H1 (cell line): ENCODE measurements around the gene ZDHHC16. TPM values are rescaled to one million over a fixed set of nuclear protein-coding genes. Genes with fewer than 3 reads are reported as not detected.

Experiments
- CTCF ChIA-PET: fragments of 300-600 bp; sonication (Branson Sonifier 250); formaldehyde crosslinking; loops from one replicate; lab custom pipeline; 2021; ENCODE audit not compliant: partially characterized antibody; lab: Charles Lee
- POLR2A ChIA-PET: fragments of 300-600 bp; sonication (Branson Sonifier 250); formaldehyde crosslinking; loops from one replicate; lab custom pipeline; 2021; ENCODE audit warnings: inconsistent platforms; ENCODE audit not compliant: partially characterized antibody; lab: Charles Lee
- DNase-seq, 2 experiments: peaks; one replicate each; pipeline versions ENCODE4 v3.0.0 to v3.0.0-alpha.2; 2010 to 2022; ENCODE audit warnings: low spot score in 2 of 2, low read depth in 1 of 2, mixed read lengths in 1 of 2
- FAIRE-seq: peaks from 2 replicates; lab custom pipeline; 2011; peaks lifted over from hg19 to GRCh38; lab: Jason Lieb, UNC
- H2AFZ ChIP-seq: 2 replicates; pipeline ENCODE4 v1.8.1; 2012; ENCODE audit warnings: low read length, inconsistent platforms
- H2AK5ac ChIP-seq: 2 replicates; pipeline ENCODE4 v1.6.1; 2013; ENCODE audit warnings: low read depth, low read length
- H2BK120ac ChIP-seq: replicated peaks from 2 replicates; pipeline ENCODE3; 2013; ENCODE audit warnings: low read depth, low read length, inconsistent platforms
- H2BK12ac ChIP-seq: 2 replicates; pipeline ENCODE4 v1.6.1; 2013; ENCODE audit warnings: low read depth, low read length
- H2BK15ac ChIP-seq: 2 replicates; pipeline ENCODE4 v1.6.1; 2013; ENCODE audit warnings: low read length
- H2BK20ac ChIP-seq: 2 replicates; pipeline ENCODE4 v1.6.1; 2013; ENCODE audit warnings: low read length
- H2BK5ac ChIP-seq: 2 replicates; pipeline ENCODE4 v1.6.1; 2013; ENCODE audit warnings: low read depth, low read length
- H3K14ac ChIP-seq: 2 replicates; pipeline ENCODE4 v1.6.1; 2013; ENCODE audit warnings: inconsistent platforms; ENCODE audit not compliant: insufficient read length
- H3K18ac ChIP-seq: 2 replicates; pipeline ENCODE4 v1.6.1; 2013; ENCODE audit warnings: low read length; ENCODE audit errors: extremely low read depth
- H3K23ac ChIP-seq: 2 replicates; pipeline ENCODE4 v1.6.1; 2013; ENCODE audit warnings: inconsistent platforms; ENCODE audit not compliant: insufficient read length
- H3K23me2 ChIP-seq: 2 replicates; pipeline ENCODE4 v1.6.1; 2013; ENCODE audit warnings: low read depth, low read length
- H3K27ac ChIP-seq: 2 replicates; pipeline ENCODE4 v1.6.1; 2011; ENCODE audit warnings: low read depth, low read length, inconsistent platforms
- H3K27me3 ChIP-seq, 4 experiments: replicated peaks in 1 of 4; 1 replicate in 1 of 4; 2 replicates in 3 of 4; pipeline versions ENCODE4 v1.6.1 to v1.8.1; 2011 to 2013; ENCODE audit warnings: low read length in 3 of 4, mild to moderate bottlenecking in 3 of 4, inconsistent platforms in 2 of 4, mixed read lengths in 2 of 4, moderate library complexity in 1 of 4; ENCODE audit not compliant: control insufficient read depth in 3 of 4, insufficient read depth in 3 of 4; ENCODE audit errors: extremely low read depth in 1 of 4
- H3K36me3 ChIP-seq, 4 experiments: 2 replicates each; pipeline versions ENCODE4 v1.6.1 to v1.8.1; 2011 to 2013; ENCODE audit warnings: mild to moderate bottlenecking in 4 of 4, low read length in 3 of 4, moderate library complexity in 2 of 4, control low read depth in 1 of 4, inconsistent platforms in 1 of 4; ENCODE audit not compliant: insufficient read depth in 4 of 4, control insufficient read depth in 2 of 4
- H3K4ac ChIP-seq: replicated peaks from 2 replicates; pipeline ENCODE3; 2013; ENCODE audit warnings: low read length, low read depth, mixed read lengths, inconsistent platforms; ENCODE audit not compliant: insufficient read length
- H3K4me1 ChIP-seq, 4 experiments: replicated peaks in 1 of 4; 1 replicate in 1 of 4; 2 replicates in 3 of 4; pipeline versions ENCODE4 v1.6.1 to v1.8.1; 2011 to 2013; ENCODE audit warnings: low read length in 3 of 4, inconsistent platforms in 2 of 4, mixed read lengths in 1 of 4; ENCODE audit not compliant: insufficient read depth in 4 of 4, control insufficient read depth in 3 of 4
- H3K4me2 ChIP-seq, 2 experiments: 2 replicates each; pipeline versions ENCODE4 v1.6.1 to v1.8.1; 2011 to 2013; ENCODE audit warnings: low read depth in 2 of 2, low read length in 2 of 2, control low read depth in 1 of 2, inconsistent platforms in 1 of 2, mild to moderate bottlenecking in 1 of 2; ENCODE audit not compliant: insufficient read depth in 1 of 2
- H3K4me3 ChIP-seq, 4 experiments: fragments of 200-600, 300-600 bp in 1 of 4; sonication (generic), shearing (Covaris generic), sonication (Bioruptor Twin) in 1 of 4; 2 replicates each; pipeline versions ENCODE4 v1.5.1 to v1.8.1; 2011 to 2016; ENCODE audit warnings: low read length in 4 of 4, low read depth in 3 of 4, control low read depth in 2 of 4, inconsistent platforms in 2 of 4, mild to moderate bottlenecking in 2 of 4, mixed read lengths in 1 of 4, moderate library complexity in 1 of 4; ENCODE audit not compliant: insufficient read depth in 2 of 4; ENCODE audit errors: extremely low read depth in 1 of 4
- H3K56ac ChIP-seq: replicated peaks from 2 replicates; pipeline ENCODE3; 2013; ENCODE audit warnings: low read depth, mild to moderate bottlenecking, mixed read lengths, low read length, inconsistent platforms; ENCODE audit not compliant: insufficient read length
- H3K79me1 ChIP-seq: 2 replicates; pipeline ENCODE4 v1.6.1; 2013; ENCODE audit warnings: low read depth, low read length, control low read depth
- H3K79me2 ChIP-seq, 2 experiments: 2 replicates each; pipeline versions ENCODE4 v1.6.1 to v1.8.1; 2012 to 2013; ENCODE audit warnings: low read length in 2 of 2, mild to moderate bottlenecking in 2 of 2, inconsistent platforms in 1 of 2; ENCODE audit not compliant: insufficient read depth in 2 of 2, control insufficient read depth in 1 of 2
- H3K9ac ChIP-seq, 4 experiments: replicated peaks in 1 of 4; 1 replicate in 1 of 4; 2 replicates in 3 of 4; pipeline versions ENCODE4 v1.6.1 to v1.8.1; 2011 to 2013; ENCODE audit warnings: low read depth in 3 of 4, low read length in 3 of 4, control low read depth in 2 of 4, mild to moderate bottlenecking in 2 of 4, moderate library complexity in 2 of 4, inconsistent platforms in 1 of 4; ENCODE audit errors: extremely low read depth in 1 of 4
- H3K9me3 ChIP-seq, 2 experiments: 2 replicates each; pipeline versions ENCODE4 v1.6.1 to v1.8.1; 2012 to 2013; ENCODE audit warnings: mild to moderate bottlenecking in 2 of 2, moderate library complexity in 2 of 2, control low read depth in 1 of 2, inconsistent platforms in 1 of 2, low read depth in 1 of 2, low read length in 1 of 2, mixed read lengths in 1 of 2; ENCODE audit not compliant: insufficient read depth in 2 of 2
- H4K20me1 ChIP-seq, 2 experiments: replicated peaks in 1 of 2; 2 replicates each; pipeline versions ENCODE3 to v1.8.1; 2011 to 2013; ENCODE audit warnings: inconsistent platforms in 2 of 2, low read length in 2 of 2, mild to moderate bottlenecking in 1 of 2; ENCODE audit not compliant: insufficient read depth in 2 of 2, control insufficient read depth in 1 of 2
- H4K5ac ChIP-seq: 2 replicates; pipeline ENCODE4 v1.6.1; 2013; ENCODE audit warnings: low read length, low read depth, mixed read lengths, inconsistent platforms; ENCODE audit not compliant: insufficient read length
- H4K8ac ChIP-seq: 2 replicates; pipeline ENCODE4 v1.8.0; 2013; ENCODE audit warnings: mild to moderate bottlenecking, moderate library complexity, low read length, inconsistent platforms; ENCODE audit not compliant: insufficient read depth; ENCODE audit errors: extremely low read depth
- H4K91ac ChIP-seq: replicated peaks from 2 replicates; pipeline ENCODE3; 2013; ENCODE audit warnings: low read length, mixed read lengths, inconsistent platforms; ENCODE audit not compliant: insufficient read length
- ATF3 ChIP-seq: IDR thresholded peaks from 2 replicates; pipeline ENCODE4 v1.6.1; 2011; ENCODE audit warnings: low read depth, mild to moderate bottlenecking, low read length; ENCODE audit not compliant: insufficient read depth
- BRCA1 ChIP-seq: IDR thresholded peaks from 2 replicates; pipeline ENCODE4 v1.6.1; 2012; ENCODE audit warnings: low read depth, low read length, improper control_type of control experiment
- CHD2 ChIP-seq: IDR thresholded peaks from 2 replicates; pipeline ENCODE4 v1.6.1; 2012; ENCODE audit warnings: low read length, improper control_type of control experiment
- CTCF ChIP-seq, 3 experiments: IDR thresholded peaks; 1 replicate in 2 of 3; 2 replicates in 1 of 3; pipeline versions ENCODE4 v1.5.1 to v1.6.1; 2011; ENCODE audit warnings: low read length in 3 of 3, mild to moderate bottlenecking in 3 of 3, inconsistent platforms in 2 of 3, low read depth in 1 of 3, moderate library complexity in 1 of 3; ENCODE audit not compliant: insufficient read depth in 1 of 3; ENCODE audit errors: control extremely low read depth in 1 of 3
- EZH2 ChIP-seq: fragments of 200-600 bp; sonication (generic); IDR thresholded peaks from 2 replicates; pipeline ENCODE4 v1.7.1; 2012; ENCODE audit warnings: low read depth, mild to moderate bottlenecking, moderate library complexity, low read length, inconsistent platforms; ENCODE audit not compliant: severe bottlenecking
- JUN ChIP-seq: IDR thresholded peaks from 2 replicates; pipeline ENCODE4 v1.6.1; 2011; ENCODE audit warnings: low read depth, mild to moderate bottlenecking, improper control_type of control experiment, low read length
- POU5F1 ChIP-seq: IDR thresholded peaks from 2 replicates; pipeline ENCODE4 v1.6.1; 2011; ENCODE audit warnings: low read depth, mild to moderate bottlenecking, low read length, moderate library complexity
- RNF2 ChIP-seq: fragments of 200-900, 300-1000 bp; sonication (generic); IDR thresholded peaks from 2 replicates; pipeline ENCODE4 v1.7.1; 2016; ENCODE audit warnings: borderline replicate concordance, low read depth, mild to moderate bottlenecking, antibody characterized with exemption, low read length; ENCODE audit not compliant: poor library complexity, severe bottlenecking; ENCODE audit errors: missing control alignments
- SP1 ChIP-seq: IDR thresholded peaks from 2 replicates; pipeline ENCODE4 v1.6.1; 2011; ENCODE audit warnings: low read depth, low read length
- SUZ12 ChIP-seq: fragments of 200-600 bp; sonication (generic); IDR thresholded peaks from 2 replicates; pipeline ENCODE4 v1.6.1; 2012; ENCODE audit warnings: mild to moderate bottlenecking, inconsistent platforms, low read length, moderate library complexity, mixed read lengths
- TBP ChIP-seq: IDR thresholded peaks from 2 replicates; pipeline ENCODE4 v1.6.1; 2011; ENCODE audit warnings: low read depth, low read length, improper control_type of control experiment
- WGBS, 2 experiments: shearing (Covaris generic) in 1 of 2; methylation state at CpG; one replicate each; pipeline versions ENCODE4 v1.1.6 to v1.1.7; 2013 to 2015; ENCODE audit warnings: low lambda C conversion rate in 2 of 2, mixed read lengths in 2 of 2, inconsistent platforms in 1 of 2, low coverage in 1 of 2, missing lambda C conversion rate in 1 of 2; ENCODE audit not compliant: insufficient replicate concordance in 2 of 2, insufficient coverage in 1 of 2, insufficient read length in 1 of 2; ENCODE audit errors: extremely low coverage in 1 of 2, missing lambda C conversion rate in 1 of 2; 5-methylcytosine and 5-hydroxymethylcytosine counted together
- polyA plus RNA-seq, 7 experiments: library from polyadenylated mRNA; depleted of rRNA in 3 of 7; stranded (reverse) in 5 of 7; unstranded in 2 of 7; fragments of >200 nt in 5 of 7; fragments of 200-250 nt in 2 of 7; gene quantifications; 1 replicate in 5 of 7; 2 replicates in 1 of 7; 4 replicates in 1 of 7; pipeline versions ENCODE4 v1.2.1 to v1.2.3, GENCODE V29; 2011 to 2013; ENCODE audit warnings: missing spikeins in 2 of 7, mixed read lengths in 2 of 7
- total RNA-seq: library from RNA; stranded (reverse); fragmentation: NEBNext Ultra II Directional; extraction: Animal tissue kit (Norgen Biotek cat#: 25700); gene quantifications from 2 replicates; pipeline ENCODE4 v1.2.1, GENCODE V29; 2021

The ZDHHC16 gene
- total and polyA plus RNA-seq, 2 of the 8 experiments (the other 6 are each of a cell fraction or from before 2014, with no cell fraction given): 45.9 to 108 TPM

- Histone ChIP-seq H3K4me2 (no peak overlapping the region), H3K9me3 (no peaks in the 10 kb centered on the region), H3K56ac (no peak overlapping the region), H4K20me1 (peaks cover 3 to 8% of the 10 kb centered on the region in 2 experiments), H3K18ac (no peak overlapping the region), H3K4me3 (no peak overlapping the region), H4K5ac (no peak overlapping the region), H3K27me3 (no peaks in the 10 kb centered on the region), H3K14ac (no peak overlapping the region), H3K27ac (no peak overlapping the region), H3K79me2 (no peaks in the 10 kb centered on the region), H2BK15ac (no peak overlapping the region), H2BK5ac (no peak overlapping the region), H3K23me2 (no peaks in the 10 kb centered on the region), H3K36me3 (peaks cover 42 to 86% (median 74%) of the 10 kb centered on the region in 4 experiments), H2AFZ (no peak overlapping the region), H4K91ac (no peak overlapping the region), H4K8ac (no peak overlapping the region), H2BK120ac (no peak overlapping the region), H3K9ac (no peak overlapping the region), H3K79me1 (no peaks in the 10 kb centered on the region; the same call in 1 of the 2 replicates), H3K4ac (no peak overlapping the region), H3K23ac (no peak overlapping the region), H2BK12ac (no peak overlapping the region), H2AK5ac (no peak overlapping the region), H3K4me1 (no peaks in the 10 kb centered on the region), H2BK20ac (no peak overlapping the region)
- POLR2A ChIA-PET: interaction anchor here (0.6 to 12.5 kb wide), 9 partner anchors 12 to 149 kb away, joined by 3 to 105 read pairs (median 4); no protein-coding TSS in a partner anchor
- no peak for FAIRE-seq
- 100% methylated on average over 1 of the region's 1 CpG; no CpG with 5 or more reads in 1 of the 2 experiments for WGBS, 2 experiments
- no peak for DNase-seq
- CTCF ChIA-PET: interaction anchor here (0.6 to 5.5 kb wide), 30 partner anchors 11 to 621 kb away, joined by 3 to 65 read pairs (median 4); partner anchors contain the start of gene ANKRD2
- no peak for TF ChIP-seq POU5F1
- TF ChIP-seq TBP: no peak
- TF ChIP-seq BRCA1: no peak
- TF ChIP-seq ATF3: no peak
- no peak for TF ChIP-seq SP1
- no peak for TF ChIP-seq SUZ12
- TF ChIP-seq CHD2: no peak
- no peak for TF ChIP-seq CTCF (IDR thresholded peaks at IDR 0.05; ENCODE audit: control extremely low read depth in 1 of 3, insufficient read depth in 1 of 3, low read depth in 1 of 3, low read length in 3 of 3)
- no peak for TF ChIP-seq RNF2
- no peak for TF ChIP-seq JUN
- TF ChIP-seq EZH2: no peak
Observed at GRCh38 chr10:97464226-97464625, 18.3 kb downstream of the ZDHHC16 start.
